ENCODE data around the gene PAK1.

Gene PAK1

GRCh38 chr11:77473801-77474683 is at the start of gene PAK1:
TSS of gene PAK1 (minus strand) at chr11:77474094. CDS start at chr11:77392520, 81,574 bp downstream.
- Histone ChIP-seq H3K36me3 (ENCODE audit: insufficient read depth, low read length) (no peaks in the 10 kb centered on the region), H3K27ac (ENCODE audit: low read depth, low read length) (no peak within 1 kb of the TSS), H3K79me2 (ENCODE audit: control insufficient read depth, insufficient read depth, low read length, unreplicated experiment) (no peaks in the 10 kb centered on the region)

GRCh38 chr11:77522215-77522614 is 48.3 kb upstream of the PAK1 start:
- no peaks in the 10 kb centered on the region for H3K27me3 ChIP-seq (ENCODE audit: insufficient read depth, low read length)
- H3K27ac ChIP-seq (ENCODE audit: low read depth, low read length), result no peak overlapping the region
- no peaks in the 10 kb centered on the region for H3K4me1 ChIP-seq (ENCODE audit: control insufficient read depth, insufficient read depth, low read length, unreplicated experiment)
- H2AFZ ChIP-seq (ENCODE audit: low read length, unreplicated experiment), result no peak overlapping the region
- no peaks in the 10 kb centered on the region for H3K36me3 ChIP-seq (ENCODE audit: insufficient read depth, low read length)
- no peaks in the 10 kb centered on the region for H3K79me2 ChIP-seq (ENCODE audit: control insufficient read depth, insufficient read depth, low read length, unreplicated experiment)
- H3K4me3 ChIP-seq (ENCODE audit: low read depth, low read length), result no peak overlapping the region

More at GRCh38 chr11:77473801-77474683, at the start of gene PAK1:
- H3K4me1 ChIP-seq (ENCODE audit: control insufficient read depth, insufficient read depth, low read length, unreplicated experiment), result no peaks in the 10 kb centered on the region
- H2AFZ ChIP-seq (ENCODE audit: low read length, unreplicated experiment), result peak within 1 kb of the TSS; percentile 82
- H3K27me3 ChIP-seq (ENCODE audit: insufficient read depth, low read length), result peaks cover 4% of the 10 kb centered on the region; the same call in 1 of the 2 replicates
- peak within 1 kb of the TSS; percentile 84 for H3K4me3 ChIP-seq (ENCODE audit: low read depth, low read length)

GRCh38 chr11:77519847-77520246 is 46.0 kb upstream of the PAK1 start:
- H3K27ac ChIP-seq (ENCODE audit: low read depth, low read length), result no peak overlapping the region
- H2AFZ ChIP-seq (ENCODE audit: low read length, unreplicated experiment), result no peak overlapping the region
- no peaks in the 10 kb centered on the region for H3K79me2 ChIP-seq (ENCODE audit: control insufficient read depth, insufficient read depth, low read length, unreplicated experiment)
- H3K27me3 ChIP-seq (ENCODE audit: insufficient read depth, low read length), result no peaks in the 10 kb centered on the region
- H3K36me3 ChIP-seq (ENCODE audit: insufficient read depth, low read length), result no peaks in the 10 kb centered on the region
- H3K4me1 ChIP-seq (ENCODE audit: control insufficient read depth, insufficient read depth, low read length, unreplicated experiment), result no peaks in the 10 kb centered on the region
- H3K4me3 ChIP-seq (ENCODE audit: low read depth, low read length), result no peak overlapping the region

- H3K4me3 ChIP-seq (ENCODE audit: low read depth, low read length), result no peak overlapping the region
- no peak overlapping the region for H2AFZ ChIP-seq (ENCODE audit: low read length, unreplicated experiment)
- H3K27ac ChIP-seq (ENCODE audit: low read depth, low read length), result no peak overlapping the region
- H3K27me3 ChIP-seq (ENCODE audit: insufficient read depth, low read length), result no peaks in the 10 kb centered on the region
- H3K4me1 ChIP-seq (ENCODE audit: control insufficient read depth, insufficient read depth, low read length, unreplicated experiment), result no peaks in the 10 kb centered on the region
- H3K79me2 ChIP-seq (ENCODE audit: control insufficient read depth, insufficient read depth, low read length, unreplicated experiment), result no peaks in the 10 kb centered on the region
- no peaks in the 10 kb centered on the region for H3K36me3 ChIP-seq (ENCODE audit: insufficient read depth, low read length)
Measured at GRCh38 chr11:77518471-77518870, 44.6 kb upstream of the PAK1 start.

DNA sequence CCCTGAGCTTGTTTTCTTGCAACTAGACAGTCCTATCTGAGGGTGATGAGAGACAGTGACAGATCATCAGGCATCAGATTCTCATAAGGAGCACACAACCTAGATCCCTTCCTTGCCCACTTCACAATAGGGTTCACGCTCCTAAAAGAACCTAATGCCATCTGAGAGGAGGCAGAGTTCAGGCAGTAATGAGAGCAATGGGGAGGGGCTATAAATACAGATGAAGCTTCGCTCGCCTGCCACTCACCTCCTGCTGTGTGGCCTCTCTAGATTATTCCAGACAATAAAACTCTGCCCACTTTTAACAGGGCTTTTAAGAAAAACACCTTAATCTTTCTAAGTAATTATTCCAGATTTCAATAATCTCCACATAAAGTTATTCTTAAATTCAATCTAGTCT is 43.9 kb upstream of the PAK1 start:
- H3K27ac ChIP-seq (ENCODE audit: low read depth, low read length), result no peak overlapping the region
- H3K36me3 ChIP-seq (ENCODE audit: insufficient read depth, low read length), result no peaks in the 10 kb centered on the region
- no peaks in the 10 kb centered on the region for H3K4me1 ChIP-seq (ENCODE audit: control insufficient read depth, insufficient read depth, low read length, unreplicated experiment)
- H3K79me2 ChIP-seq (ENCODE audit: control insufficient read depth, insufficient read depth, low read length, unreplicated experiment), result no peaks in the 10 kb centered on the region
- no peaks in the 10 kb centered on the region for H3K27me3 ChIP-seq (ENCODE audit: insufficient read depth, low read length)
- no peak overlapping the region for H3K4me3 ChIP-seq (ENCODE audit: low read depth, low read length)
- H2AFZ ChIP-seq (ENCODE audit: low read length, unreplicated experiment), result no peak overlapping the region

DNA sequence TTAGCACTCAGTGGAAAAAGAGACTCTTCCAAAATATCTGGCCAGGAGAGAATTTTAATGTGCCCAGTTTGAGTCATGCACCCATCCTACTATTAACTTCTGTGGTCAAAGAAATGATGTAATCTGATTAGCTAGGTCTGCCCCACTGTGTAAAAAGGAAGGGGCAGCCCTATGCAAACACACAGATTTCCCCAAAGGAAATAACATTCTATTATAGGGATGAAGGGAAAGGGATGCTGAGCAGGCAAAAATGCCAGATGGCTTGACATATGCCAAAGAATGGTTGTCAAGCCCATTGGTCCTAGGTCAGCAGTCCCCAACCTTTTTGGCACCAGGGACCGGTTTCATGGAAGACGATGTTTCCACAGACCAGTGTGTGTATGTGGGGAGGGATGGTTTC is 43.3 kb upstream of the PAK1 start:
- H3K4me3 ChIP-seq (ENCODE audit: low read depth, low read length), result no peak overlapping the region
- H3K27ac ChIP-seq (ENCODE audit: low read depth, low read length), result no peak overlapping the region
- no peaks in the 10 kb centered on the region for H3K27me3 ChIP-seq (ENCODE audit: insufficient read depth, low read length)
- no peak overlapping the region for H2AFZ ChIP-seq (ENCODE audit: low read length, unreplicated experiment)
- no peaks in the 10 kb centered on the region for H3K36me3 ChIP-seq (ENCODE audit: insufficient read depth, low read length)
- no peaks in the 10 kb centered on the region for H3K4me1 ChIP-seq (ENCODE audit: control insufficient read depth, insufficient read depth, low read length, unreplicated experiment)
- no peaks in the 10 kb centered on the region for H3K79me2 ChIP-seq (ENCODE audit: control insufficient read depth, insufficient read depth, low read length, unreplicated experiment)

DNA sequence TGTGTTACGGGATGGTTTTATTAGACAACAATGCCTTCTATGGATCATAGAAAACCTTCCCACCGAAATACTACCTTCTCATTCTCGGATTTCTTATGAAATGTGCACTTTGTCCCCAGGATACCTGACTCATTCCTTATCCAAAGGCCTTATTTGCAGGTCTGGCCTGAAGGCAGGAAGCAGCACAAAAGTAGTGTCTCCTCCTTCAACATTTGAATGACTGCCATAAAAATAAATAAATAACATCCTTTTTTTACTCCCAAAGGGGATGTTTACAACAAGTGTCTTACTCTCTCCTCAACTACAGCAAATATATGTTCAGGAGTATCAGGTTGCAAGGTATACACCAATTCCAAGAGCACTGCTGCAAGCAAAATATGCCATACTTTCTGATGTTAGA is 41.6 kb upstream of the PAK1 start:
- Histone ChIP-seq H3K79me2 (ENCODE audit: control insufficient read depth, insufficient read depth, low read length, unreplicated experiment) (no peaks in the 10 kb centered on the region), H3K27me3 (ENCODE audit: insufficient read depth, low read length) (no peaks in the 10 kb centered on the region), H3K36me3 (ENCODE audit: insufficient read depth, low read length) (no peaks in the 10 kb centered on the region), H3K4me3 (ENCODE audit: low read depth, low read length) (no peak overlapping the region), H3K4me1 (ENCODE audit: control insufficient read depth, insufficient read depth, low read length, unreplicated experiment) (peaks cover 2% of the 10 kb centered on the region), H2AFZ (ENCODE audit: low read length, unreplicated experiment) (no peak overlapping the region), H3K27ac (ENCODE audit: low read depth, low read length) (no peak overlapping the region)

- Histone ChIP-seq H3K4me1 (ENCODE audit: control insufficient read depth, insufficient read depth, low read length, unreplicated experiment) (peaks cover 6% of the 10 kb centered on the region), H3K79me2 (ENCODE audit: control insufficient read depth, insufficient read depth, low read length, unreplicated experiment) (no peaks in the 10 kb centered on the region), H2AFZ (ENCODE audit: low read length, unreplicated experiment) (no peak overlapping the region), H3K27me3 (ENCODE audit: insufficient read depth, low read length) (no peaks in the 10 kb centered on the region), H3K36me3 (ENCODE audit: insufficient read depth, low read length) (no peaks in the 10 kb centered on the region), H3K4me3 (ENCODE audit: low read depth, low read length) (no peak overlapping the region), H3K27ac (ENCODE audit: low read depth, low read length) (no peak overlapping the region)
Measured at GRCh38 chr11:77515063-77515462, 41.2 kb upstream of the PAK1 start.

DNA sequence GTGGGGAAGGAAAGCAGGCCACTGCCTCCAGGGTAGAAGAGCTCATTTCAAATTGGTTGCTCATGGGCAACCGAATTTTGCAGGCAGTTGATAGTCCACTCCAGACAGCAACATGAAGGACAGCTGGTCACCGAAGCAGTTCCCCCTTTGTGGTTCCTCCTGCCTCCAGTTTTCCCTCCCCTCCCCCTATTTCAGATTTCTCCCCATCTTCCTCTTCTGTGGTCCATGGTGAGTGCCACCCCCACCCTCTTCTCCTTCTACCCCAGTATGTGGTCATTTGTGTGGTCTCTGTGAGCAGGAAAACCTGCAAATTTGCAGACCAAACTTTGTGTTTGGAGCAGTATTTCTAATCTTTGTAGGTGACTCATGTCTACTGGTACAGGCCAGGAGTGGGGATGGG is 38.2 kb upstream of the PAK1 start:
- no peaks in the 10 kb centered on the region for H3K36me3 ChIP-seq (ENCODE audit: insufficient read depth, low read length)
- H2AFZ ChIP-seq (ENCODE audit: low read length, unreplicated experiment), result no peak overlapping the region
- no peaks in the 10 kb centered on the region for H3K79me2 ChIP-seq (ENCODE audit: control insufficient read depth, insufficient read depth, low read length, unreplicated experiment)
- H3K27ac ChIP-seq (ENCODE audit: low read depth, low read length), result no peak overlapping the region
- H3K4me3 ChIP-seq (ENCODE audit: low read depth, low read length), result no peak overlapping the region
- H3K4me1 ChIP-seq (ENCODE audit: control insufficient read depth, insufficient read depth, low read length, unreplicated experiment), result peaks cover 11% of the 10 kb centered on the region
- no peaks in the 10 kb centered on the region for H3K27me3 ChIP-seq (ENCODE audit: insufficient read depth, low read length)

- H3K36me3 ChIP-seq (ENCODE audit: insufficient read depth, low read length), result no peaks in the 10 kb centered on the region
- no peak overlapping the region for H2AFZ ChIP-seq (ENCODE audit: low read length, unreplicated experiment)
- H3K27ac ChIP-seq (ENCODE audit: low read depth, low read length), result no peak overlapping the region
- H3K4me3 ChIP-seq (ENCODE audit: low read depth, low read length), result no peak overlapping the region
- no peaks in the 10 kb centered on the region for H3K27me3 ChIP-seq (ENCODE audit: insufficient read depth, low read length)
- peaks cover 15% of the 10 kb centered on the region for H3K4me1 ChIP-seq (ENCODE audit: control insufficient read depth, insufficient read depth, low read length, unreplicated experiment)
- H3K79me2 ChIP-seq (ENCODE audit: control insufficient read depth, insufficient read depth, low read length, unreplicated experiment), result no peaks in the 10 kb centered on the region
Measured at GRCh38 chr11:77510851-77511250, 37.0 kb upstream of the PAK1 start.

DNA sequence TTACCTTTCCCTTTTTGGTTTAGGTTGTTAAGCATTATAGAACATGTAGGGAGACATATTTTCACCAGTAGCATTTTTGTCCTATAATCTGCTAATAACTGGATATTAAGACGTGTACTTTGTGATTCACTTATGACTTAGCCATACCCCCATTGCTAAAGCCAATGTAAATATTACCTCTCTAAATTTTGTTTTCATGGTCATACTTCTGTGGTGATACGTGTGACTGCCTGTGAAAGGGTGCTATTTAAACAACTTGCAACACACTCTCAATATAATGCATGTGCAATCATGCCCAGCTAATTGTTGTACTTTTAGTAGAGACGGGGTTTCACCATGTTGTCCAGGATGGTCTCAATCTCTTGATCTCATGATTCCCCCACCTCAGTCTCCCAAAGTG is 36.2 kb upstream of the PAK1 start:
- H3K36me3 ChIP-seq (ENCODE audit: insufficient read depth, low read length), result no peaks in the 10 kb centered on the region
- no peak overlapping the region for H2AFZ ChIP-seq (ENCODE audit: low read length, unreplicated experiment)
- no peaks in the 10 kb centered on the region for H3K27me3 ChIP-seq (ENCODE audit: insufficient read depth, low read length)
- H3K27ac ChIP-seq (ENCODE audit: low read depth, low read length), result no peak overlapping the region
- no peaks in the 10 kb centered on the region for H3K79me2 ChIP-seq (ENCODE audit: control insufficient read depth, insufficient read depth, low read length, unreplicated experiment)
- peaks cover 15% of the 10 kb centered on the region for H3K4me1 ChIP-seq (ENCODE audit: control insufficient read depth, insufficient read depth, low read length, unreplicated experiment)
- H3K4me3 ChIP-seq (ENCODE audit: low read depth, low read length), result no peak overlapping the region
